Mucosa of gallbladder (tissue), 1 donor: ENCODE data around the gene TBKBP1. TPM values are rescaled to one million over a fixed set of nuclear protein-coding genes. Genes with fewer than 3 reads are reported as not detected.
"Not testable (repeated sequence)": the region's sequence is repeated elsewhere in the genome, so short reads cannot be mapped to it uniquely, and the experiment has no call there.

Experiments used
- DNase-seq: peaks from one replicate; pipeline ENCODE4 v3.0.0-alpha.2; 2020; ENCODE audit warnings: low spot score
- total RNA-seq: library from RNA; stranded (reverse); gene quantifications from one replicate; pipeline ENCODE4 v1.2.1, GENCODE V29; 2021
- donor health status: DM: no; HTN: no; CAD: no.

The TBKBP1 gene
- total RNA-seq, 1 donor from 2014 or later, result 9.2 TPM

GRCh38 chr17:47676510-47677165, 17.3 kb upstream of the TBKBP1 start:
- DNase-seq, result no peak

GRCh38 chr17:47678196-47678595, 15.8 kb upstream of the TBKBP1 start:
- DNase-seq, result no peak

GRCh38 chr17:47682138-47682537, 11.8 kb upstream of the TBKBP1 start:
- no peak for DNase-seq

- not testable (repeated sequence) for DNase-seq
These were observed 11.2 kb upstream of the TBKBP1 start for GRCh38 chr17:47682727-47683126.

- DNase-seq, result no peak
These were observed 9.9 kb upstream of the TBKBP1 start for GRCh38 chr17:47684025-47684424.

GRCh38 chr17:47684535-47685193, 9.3 kb upstream of the TBKBP1 start:
- no peak for DNase-seq

- no peak for DNase-seq
These were observed 8.2 kb upstream of the TBKBP1 start for GRCh38 chr17:47685556-47686275.

GRCh38 chr17:47686276-47686635, 7.7 kb upstream of the TBKBP1 start:
- DNase-seq, result no peak

GRCh38 chr17:47686664-47687327, 7.2 kb upstream of the TBKBP1 start:
- no peak for DNase-seq

- DNase-seq, result no peak
These were observed 6.7 kb upstream of the TBKBP1 start for GRCh38 chr17:47687328-47687690.

- no peak for DNase-seq
These were observed 6.2 kb upstream of the TBKBP1 start for GRCh38 chr17:47687748-47688147.

- DNase-seq, result no peak
These were observed 3.8 kb upstream of the TBKBP1 start for GRCh38 chr17:47690121-47690520.

GRCh38 chr17:47692137-47692894, 1.6 kb upstream of the TBKBP1 start:
- DNase-seq, result no peak

- DNase-seq, result no peak
These were observed 848 bp upstream of the TBKBP1 start for GRCh38 chr17:47692895-47693730.

- DNase-seq, result peak; percentile 36
These were observed 844 bp downstream of the TBKBP1 start for GRCh38 chr17:47694581-47695428.

- no peak for DNase-seq
These were observed 1.7 kb downstream of the TBKBP1 start for GRCh38 chr17:47695429-47696376.

- DNase-seq, result no peak
These were observed 3.0 kb downstream of the TBKBP1 start for GRCh38 chr17:47696717-47697642.
